ENCODE results near the gene ATP8A2. TPM values are rescaled to one million over a fixed set of nuclear protein-coding genes. Genes with fewer than 3 reads are reported as not detected.
A peak's percentile ranks its signal among the peaks of the same experiment; 100 is the strongest.

The ATP8A2 gene
- total RNA-seq, 2 donors from 2014 or later, result 1.6 to 2.9 TPM

- peak overlapping the region; percentile 92 for H3K4me3 ChIP-seq (ENCODE audit: low read length)
- peaks cover 59% of the 10 kb centered on the region for H3K36me3 Mint-ChIP-seq (ENCODE audit: low read depth)
- peaks cover 3% of the 10 kb centered on the region for H3K27me3 Mint-ChIP-seq (ENCODE audit: insufficient read depth)
- H3K4me1 ChIP-seq (ENCODE audit: control insufficient read depth, insufficient read depth, low read length), result no peaks in the 10 kb centered on the region
- no peak overlapping the region for H3K27ac Mint-ChIP-seq
- H3K9me3 Mint-ChIP-seq, result no peaks in the 10 kb centered on the region
- no peaks in the 10 kb centered on the region for H3K9me3 ChIP-seq (ENCODE audit: control insufficient read depth, low read length)
- H3K4me3 Mint-ChIP-seq, result peak overlapping the region; percentile 96
- 94 to 98% methylated on average over 13 to 16 of the region's 16 CpGs for WGBS, 2 experiments (ENCODE audit: insufficient coverage in 1 of 2, insufficient read length in 1 of 2)
- H3K9ac ChIP-seq (ENCODE audit: extremely low read depth, low read length, poor library complexity, severe bottlenecking), result no peak overlapping the region
- peaks cover 45% of the 10 kb centered on the region for H3K36me3 ChIP-seq (ENCODE audit: control insufficient read depth, insufficient read depth, low read length)
- H3K27ac ChIP-seq (ENCODE audit: low read depth, low read length), result no peak overlapping the region
- H3K4me1 Mint-ChIP-seq, result peaks cover 7% of the 10 kb centered on the region
- TF ChIP-seq, protein P1, sequence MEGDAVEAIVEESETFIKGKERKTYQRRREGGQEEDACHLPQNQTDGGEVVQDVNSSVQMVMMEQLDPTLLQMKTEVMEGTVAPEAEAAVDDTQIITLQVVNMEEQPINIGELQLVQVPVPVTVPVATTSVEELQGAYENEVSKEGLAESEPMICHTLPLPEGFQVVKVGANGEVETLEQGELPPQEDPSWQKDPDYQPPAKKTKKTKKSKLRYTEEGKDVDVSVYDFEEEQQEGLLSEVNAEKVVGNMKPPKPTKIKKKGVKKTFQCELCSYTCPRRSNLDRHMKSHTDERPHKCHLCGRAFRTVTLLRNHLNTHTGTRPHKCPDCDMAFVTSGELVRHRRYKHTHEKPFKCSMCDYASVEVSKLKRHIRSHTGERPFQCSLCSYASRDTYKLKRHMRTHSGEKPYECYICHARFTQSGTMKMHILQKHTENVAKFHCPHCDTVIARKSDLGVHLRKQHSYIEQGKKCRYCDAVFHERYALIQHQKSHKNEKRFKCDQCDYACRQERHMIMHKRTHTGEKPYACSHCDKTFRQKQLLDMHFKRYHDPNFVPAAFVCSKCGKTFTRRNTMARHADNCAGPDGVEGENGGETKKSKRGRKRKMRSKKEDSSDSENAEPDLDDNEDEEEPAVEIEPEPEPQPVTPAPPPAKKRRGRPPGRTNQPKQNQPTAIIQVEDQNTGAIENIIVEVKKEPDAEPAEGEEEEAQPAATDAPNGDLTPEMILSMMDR (conservative IDR thresholded peaks at IDR 0.05), result no peak
- H3K27me3 ChIP-seq (ENCODE audit: control insufficient read depth, insufficient read depth, low read length, poor library complexity, severe bottlenecking), result no peaks in the 10 kb centered on the region
- no peak for DNase-seq
Measured at GRCh38 chr13:26046639-26047038, 674.9 kb downstream of the ATP8A2 start.

DNA sequence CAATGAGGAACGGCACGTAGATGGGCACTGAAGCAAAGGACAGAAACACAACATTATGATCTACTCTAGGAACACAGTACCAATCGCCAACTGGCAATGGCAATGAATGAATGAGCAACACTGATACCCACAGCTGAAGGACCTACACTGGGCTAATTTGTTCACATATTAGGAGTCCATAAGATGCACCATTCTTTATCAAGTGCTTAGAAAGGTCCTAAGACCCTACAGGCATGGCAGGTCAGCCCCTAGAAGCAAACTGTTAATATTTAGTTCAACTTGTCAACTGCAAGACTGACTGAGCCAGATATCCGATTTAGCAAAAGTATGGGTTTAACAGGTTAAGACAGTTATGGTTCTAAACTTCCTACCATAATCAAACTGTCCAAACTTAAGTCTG, 675.3 kb downstream of the ATP8A2 start:
- Histone ChIP-seq H3K9ac (ENCODE audit: extremely low read depth, low read length, poor library complexity, severe bottlenecking) (no peak overlapping the region), H3K27ac (ENCODE audit: low read depth, low read length) (no peak overlapping the region), H3K4me3 (ENCODE audit: low read length) (peak overlapping the region; percentile 92), H3K9me3 (ENCODE audit: control insufficient read depth, low read length) (no peaks in the 10 kb centered on the region), H3K4me1 (ENCODE audit: control insufficient read depth, insufficient read depth, low read length) (no peaks in the 10 kb centered on the region), H3K27me3 (ENCODE audit: control insufficient read depth, insufficient read depth, low read length, poor library complexity, severe bottlenecking) (no peaks in the 10 kb centered on the region), H3K36me3 (ENCODE audit: control insufficient read depth, insufficient read depth, low read length) (peaks cover 45% of the 10 kb centered on the region)
- peaks cover 7% of the 10 kb centered on the region for H3K4me1 Mint-ChIP-seq
- H3K4me3 Mint-ChIP-seq, result peak overlapping the region; percentile 96
- TF ChIP-seq, protein P1 (conservative IDR thresholded peaks at IDR 0.05), result no peak
- peaks cover 3% of the 10 kb centered on the region for H3K27me3 Mint-ChIP-seq (ENCODE audit: insufficient read depth)
- WGBS, 2 experiments (ENCODE audit: insufficient coverage in 1 of 2, insufficient read length in 1 of 2), result 97 to 100% methylated on average over 4 of the region's 4 CpGs
- peaks cover 59% of the 10 kb centered on the region for H3K36me3 Mint-ChIP-seq (ENCODE audit: low read depth)
- H3K9me3 Mint-ChIP-seq, result no peaks in the 10 kb centered on the region
- H3K27ac Mint-ChIP-seq, result no peak overlapping the region
- no peak for DNase-seq

- 83 to 92% methylated on average over 2 to 4 of the region's 4 CpGs for WGBS, 2 experiments (ENCODE audit: insufficient coverage in 1 of 2, insufficient read length in 1 of 2)
- H3K27ac Mint-ChIP-seq, result no peak overlapping the region
- DNase-seq, result no peak
- no peaks in the 10 kb centered on the region for H3K9me3 ChIP-seq (ENCODE audit: control insufficient read depth, low read length)
- H3K4me3 ChIP-seq (ENCODE audit: low read length), result peak overlapping the region; percentile 92
- H3K9ac ChIP-seq (ENCODE audit: extremely low read depth, low read length, poor library complexity, severe bottlenecking), result peak overlapping the region; percentile 67
- H3K27me3 Mint-ChIP-seq (ENCODE audit: insufficient read depth), result peaks cover 11% of the 10 kb centered on the region
- H3K36me3 ChIP-seq (ENCODE audit: control insufficient read depth, insufficient read depth, low read length), result peaks cover 45% of the 10 kb centered on the region
- H3K27me3 ChIP-seq (ENCODE audit: control insufficient read depth, insufficient read depth, low read length, poor library complexity, severe bottlenecking), result peaks cover 12% of the 10 kb centered on the region
- H3K27ac ChIP-seq (ENCODE audit: low read depth, low read length), result no peak overlapping the region
- peaks cover 7% of the 10 kb centered on the region for H3K4me1 Mint-ChIP-seq
- H3K4me1 ChIP-seq (ENCODE audit: control insufficient read depth, insufficient read depth, low read length), result no peaks in the 10 kb centered on the region
- H3K36me3 Mint-ChIP-seq (ENCODE audit: low read depth), result peaks cover 57% of the 10 kb centered on the region
- peak overlapping the region; percentile 96 for H3K4me3 Mint-ChIP-seq
- H3K9me3 Mint-ChIP-seq, result no peaks in the 10 kb centered on the region
- TF ChIP-seq, protein P1 (conservative IDR thresholded peaks at IDR 0.05), result no peak
Measured at GRCh38 chr13:26048741-26049140, 677.0 kb downstream of the ATP8A2 start.

Data from endodermal cell (in vitro differentiated cells).